GM18505 (cell line): ENCODE measurements around the gene ACTBL2.

Experiments used
- ATAC-seq: cut with Tn5 transposase; IDR thresholded peaks from one replicate; pipeline ENCODE4 v1.9.1; 2021; ENCODE audit not compliant: unreplicated experiment
- POLR2A ChIP-seq: IDR thresholded peaks from 4 replicates; pipeline ENCODE4 v1.6.1; 2011; ENCODE audit warnings: borderline replicate concordance; ENCODE audit not compliant: insufficient read depth, insufficient read length; ENCODE audit errors: extremely low read depth

ACTBL2 gene

GRCh38 chr5:57504357-57504756 lies 21.7 kb upstream of the ACTBL2 start:
- no peak for ATAC-seq
- no peak for TF ChIP-seq POLR2A

- no peak for ATAC-seq
- TF ChIP-seq POLR2A, result no peak
Measured at GRCh38 chr5:57503433-57503832, 20.8 kb upstream of the ACTBL2 start.

- no peak for TF ChIP-seq POLR2A
- no peak for ATAC-seq
Measured at GRCh38 chr5:57501414-57502201, 19.0 kb upstream of the ACTBL2 start.

DNA sequence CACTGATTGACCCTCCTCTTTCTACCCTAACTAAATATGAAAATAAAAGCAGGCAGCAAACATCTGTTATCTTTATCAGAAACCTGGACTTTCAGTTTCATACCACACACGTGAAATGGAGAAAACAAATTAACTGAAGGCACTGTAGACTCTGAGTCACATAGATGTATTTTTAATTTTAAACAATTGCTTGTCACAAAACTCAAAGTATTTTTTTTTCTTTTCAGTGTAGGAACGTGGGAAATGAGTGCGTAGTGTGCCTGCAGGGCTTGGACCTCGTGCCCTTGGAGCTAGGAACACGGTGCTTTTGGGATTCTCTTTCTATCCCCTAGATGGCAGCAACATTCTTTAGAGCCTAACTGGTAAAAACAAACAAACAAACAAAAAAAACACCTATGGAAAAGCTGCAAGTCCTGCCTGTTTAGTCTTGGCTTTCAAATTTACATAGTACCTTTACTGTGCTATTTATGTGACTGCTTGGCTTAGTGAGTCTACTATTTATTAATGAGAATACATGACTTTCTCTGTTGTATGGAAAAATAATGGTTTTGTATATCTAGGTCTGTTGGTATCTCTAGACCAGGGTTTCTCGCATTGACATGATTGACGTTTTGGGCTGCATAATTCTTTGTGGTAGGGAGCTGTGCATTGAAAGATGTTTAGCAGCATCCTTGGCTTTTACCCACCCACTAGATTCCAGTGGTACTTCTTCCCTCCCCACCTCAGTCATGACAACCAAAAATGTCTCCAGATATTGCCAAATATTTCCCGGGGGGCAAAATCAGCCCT lies 16.8 kb upstream of the ACTBL2 start:
- TF ChIP-seq POLR2A, result no peak
- ATAC-seq, result peak; percentile 84

DNA sequence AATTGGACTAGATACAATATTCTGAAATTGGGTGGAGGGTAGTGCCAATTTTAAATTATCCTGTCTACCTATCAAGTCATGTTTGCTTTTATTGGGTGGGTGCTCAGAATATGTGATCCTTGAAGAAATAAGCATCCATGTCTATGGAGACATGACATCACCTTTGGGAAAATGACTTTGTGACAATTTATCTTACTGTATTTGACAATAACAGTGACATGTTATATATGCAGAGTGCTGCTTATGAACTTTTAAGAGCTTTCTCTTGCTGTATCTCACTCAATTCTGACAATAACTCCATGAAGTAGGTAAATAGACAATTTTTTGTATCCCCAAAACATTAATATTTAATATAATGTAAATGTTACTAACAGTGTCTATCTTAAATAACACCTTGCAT lies 15.1 kb upstream of the ACTBL2 start:
- ATAC-seq, result no peak
- TF ChIP-seq POLR2A, result no peak

- no peak for ATAC-seq
- TF ChIP-seq POLR2A, result no peak
Measured at GRCh38 chr5:57495285-57496086, 12.9 kb upstream of the ACTBL2 start.

- TF ChIP-seq POLR2A, result no peak
- ATAC-seq, result peak; percentile 63
Measured at GRCh38 chr5:57494104-57495098, 11.8 kb upstream of the ACTBL2 start.

DNA sequence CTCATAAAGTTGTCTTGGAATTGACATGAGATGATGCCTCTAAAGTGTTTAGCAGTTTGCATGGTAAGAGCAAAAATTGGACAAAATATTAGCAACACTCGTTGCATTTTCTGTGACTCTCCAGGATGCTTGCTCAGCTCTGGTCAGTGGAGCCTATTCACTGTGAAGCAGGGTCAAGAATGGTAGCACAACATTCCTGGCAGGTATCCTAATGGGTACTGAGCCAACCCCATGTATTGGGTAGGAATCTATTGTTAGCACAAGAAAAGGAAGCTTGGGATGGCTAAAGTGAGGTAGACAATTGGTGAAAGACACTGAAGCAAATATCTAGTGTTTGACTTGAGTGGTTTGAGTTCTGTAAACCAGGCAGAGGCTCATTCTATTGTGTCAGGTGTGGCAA lies 10.4 kb upstream of the ACTBL2 start:
- ATAC-seq, result no peak
- TF ChIP-seq POLR2A, result no peak

GRCh38 chr5:57492632-57493031 lies 10.0 kb upstream of the ACTBL2 start:
- ATAC-seq, result no peak

GRCh38 chr5:57491369-57491965 lies 8.9 kb upstream of the ACTBL2 start:
- no peak for TF ChIP-seq POLR2A
- ATAC-seq, result no peak

More at GRCh38 chr5:57492632-57493031, 10.0 kb upstream of the ACTBL2 start:
- no peak for TF ChIP-seq POLR2A

DNA sequence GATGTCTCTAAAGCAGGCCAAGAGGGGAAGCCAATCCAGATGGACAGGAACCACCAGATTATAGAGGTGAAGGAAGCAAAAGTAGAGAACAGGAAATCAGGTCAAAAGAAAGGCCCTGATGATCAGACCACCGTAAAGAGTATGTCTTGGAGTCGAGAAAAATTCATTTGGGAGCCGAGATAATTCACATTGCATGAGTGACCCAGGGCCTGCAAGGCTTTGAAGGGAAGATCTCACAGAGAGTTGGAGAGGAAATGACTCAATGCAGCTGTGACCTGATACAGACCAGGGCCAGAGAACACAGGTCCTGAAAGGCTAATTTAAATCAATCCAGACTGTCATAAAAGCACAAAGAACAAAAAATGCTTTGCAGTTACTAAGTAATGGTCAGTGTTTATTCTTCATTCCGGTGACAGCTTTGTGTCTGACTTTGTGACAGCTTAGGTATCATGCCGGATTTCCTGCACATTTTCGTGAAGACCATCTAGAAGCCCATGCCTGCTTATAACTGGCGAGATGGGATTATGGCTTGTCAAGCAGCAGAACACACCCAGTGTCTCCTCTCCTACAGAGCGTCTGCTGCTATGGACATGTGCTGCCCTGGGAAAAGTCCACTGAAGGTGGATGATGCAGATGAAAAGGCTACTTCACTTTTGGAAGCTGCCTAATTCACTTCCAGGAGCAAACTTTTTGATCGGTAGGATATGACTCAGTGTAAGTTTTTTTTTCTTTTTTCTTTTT lies 5.8 kb upstream of the ACTBL2 start:
- TF ChIP-seq POLR2A, result no peak
- ATAC-seq, result peak; percentile 50
